Neural progenitor cell (in vitro differentiated cells): ENCODE data around the gene GPR39. TPM values are rescaled to one million over a fixed set of nuclear protein-coding genes. Genes with fewer than 3 reads are reported as not detected.
A peak's percentile ranks its signal among the peaks of the same experiment; 100 is the strongest.

Source experiments
- DNase-seq: peaks from one replicate; pipeline ENCODE4 v3.0.0-alpha.2; 2016; ENCODE audit warnings: low spot score
- H2AFZ ChIP-seq: fragments of 200-600 bp; sonication (generic); replicated peaks from 2 replicates; pipeline ENCODE4 v1.6.1; 2016; ENCODE audit warnings: antibody characterized with exemption
- H3F3A ChIP-seq: fragments of 200-600 bp; sonication (generic); 2 replicates; pipeline ENCODE4 v1.6.1; 2016; ENCODE audit warnings: antibody characterized with exemption, low read depth
- H3K27ac ChIP-seq: fragments of 200-600 bp; sonication (generic); 2 replicates; pipeline ENCODE4 v1.5.1; 2016; ENCODE audit warnings: mild to moderate bottlenecking
- H3K27me3 ChIP-seq: fragments of 200-600 bp; sonication (generic); 2 replicates; pipeline ENCODE4 v1.6.1; 2016; ENCODE audit warnings: mild to moderate bottlenecking, moderate library complexity
- H3K36me3 ChIP-seq: fragments of 200-600 bp; sonication (generic); 2 replicates; pipeline ENCODE4 v1.5.1; 2016
- H3K4me1 ChIP-seq: fragments of 200-600 bp; sonication (generic); 2 replicates; pipeline ENCODE4 v1.6.1; 2016; ENCODE audit warnings: mixed run types
- H3K4me2 ChIP-seq: fragments of 200-600 bp; sonication (generic); 2 replicates; pipeline ENCODE4 v1.6.1; 2016
- H3K4me3 ChIP-seq: fragments of 200-600 bp; sonication (generic); 2 replicates; pipeline ENCODE4 v1.5.1; 2016
- H3K79me2 ChIP-seq: fragments of 200-600 bp; sonication (generic); 2 replicates; pipeline ENCODE4 v1.6.1; 2016; ENCODE audit warnings: low read depth
- H3K9ac ChIP-seq: fragments of 200-600 bp; sonication (generic); 2 replicates; pipeline ENCODE4 v1.6.1; 2016
- H3K9me3 ChIP-seq: fragments of 200-600 bp; sonication (generic); 2 replicates; pipeline ENCODE4 v1.5.1; 2016; ENCODE audit warnings: low read depth
- H4K20me1 ChIP-seq: fragments of 200-600 bp; sonication (generic); 2 replicates; pipeline ENCODE4 v1.6.1; 2016; ENCODE audit warnings: low read depth
- H3K27ac Mint-ChIP-seq: 3 replicates; pipeline ENCODE4 v1.8.0; 2021; ENCODE audit warnings: mixed read lengths
- H3K27me3 Mint-ChIP-seq: 2 replicates; pipeline ENCODE4 v1.8.0; 2022; ENCODE audit warnings: low read depth, mild to moderate bottlenecking, inconsistent platforms, moderate library complexity, mixed read lengths; ENCODE audit not compliant: insufficient read depth
- H3K36me3 Mint-ChIP-seq: 3 replicates; pipeline ENCODE4 v1.8.0; 2021; ENCODE audit warnings: mixed read lengths
- H3K4me1 Mint-ChIP-seq: 3 replicates; pipeline ENCODE4 v1.8.0; 2021; ENCODE audit warnings: mixed read lengths
- H3K4me3 Mint-ChIP-seq: 3 replicates; pipeline ENCODE4 v1.8.0; 2021; ENCODE audit warnings: mild to moderate bottlenecking, moderate library complexity, mixed read lengths
- H3K9me3 Mint-ChIP-seq: 3 replicates; pipeline ENCODE4 v1.8.0; 2020; ENCODE audit warnings: mixed read lengths
- CTCF ChIP-seq: fragments of 200-600 bp; sonication (generic); IDR thresholded peaks from 2 replicates; pipeline ENCODE4 v1.5.1; 2017; ENCODE audit warnings: antibody characterized with exemption, mild to moderate bottlenecking
- EZH2 ChIP-seq: fragments of 200-600 bp; sonication (generic); IDR thresholded peaks from 2 replicates; pipeline ENCODE4 v1.6.1; 2017; ENCODE audit warnings: antibody characterized with exemption, mild to moderate bottlenecking, moderate library complexity
- EZH2phosphoT487 ChIP-seq: fragments of 200-600 bp; sonication (generic); IDR thresholded peaks from 2 replicates; pipeline ENCODE4 v1.6.1; 2017; ENCODE audit warnings: antibody characterized with exemption
- total RNA-seq: library from RNA; depleted of rRNA; stranded (reverse); fragments of >200 nt; gene quantifications from 2 replicates; pipeline ENCODE4 v1.2.3, GENCODE V29; 2015; ENCODE audit warnings: low replicate concordance

Gene GPR39
- total RNA-seq = 0.28 and 1.4 TPM in 2 replicates

GRCh38 chr2:132416723-132417395 lies at the start of gene GPR39:
Gene GPR39, plus strand, starts transcription at chr2:132416805.
- no peaks in the 10 kb centered on the region for H4K20me1 ChIP-seq
- no peak within 1 kb of the TSS for H3K9ac ChIP-seq
- no peaks in the 10 kb centered on the region for H3F3A ChIP-seq
- no peak within 1 kb of the TSS for H3K27ac ChIP-seq
- H3K4me1 ChIP-seq = no peaks in the 10 kb centered on the region
- Mint-ChIP-seq H3K36me3 (no peaks in the 10 kb centered on the region), H3K27me3 (peaks cover 13% of the 10 kb centered on the region), H3K4me3 (peak within 1 kb of the TSS; percentile 86), H3K9me3 (no peaks in the 10 kb centered on the region), H3K4me1 (peaks cover 17% of the 10 kb centered on the region), H3K27ac (no peak within 1 kb of the TSS)
- TF ChIP-seq EZH2 = peak; percentile 2
- no peak for TF ChIP-seq CTCF
- H2AFZ ChIP-seq = peak within 1 kb of the TSS; percentile 89
- H3K9me3 ChIP-seq = no peaks in the 10 kb centered on the region
- H3K27me3 ChIP-seq = peaks cover 41% of the 10 kb centered on the region
- H3K4me2 ChIP-seq = peak within 1 kb of the TSS; percentile 77
- H3K79me2 ChIP-seq = no peaks in the 10 kb centered on the region
- no peak for DNase-seq
- no peaks in the 10 kb centered on the region for H3K36me3 ChIP-seq
- H3K4me3 ChIP-seq = peak within 1 kb of the TSS; percentile 49

GRCh38 chr2:132368191-132368590 lies 48.4 kb upstream of the GPR39 start:
- Histone ChIP-seq H3K9ac (no peak overlapping the region), H3K79me2 (no peaks in the 10 kb centered on the region), H3F3A (no peaks in the 10 kb centered on the region), H3K27ac (no peak overlapping the region), H4K20me1 (no peaks in the 10 kb centered on the region), H3K27me3 (no peaks in the 10 kb centered on the region), H3K9me3 (no peaks in the 10 kb centered on the region), H3K36me3 (no peaks in the 10 kb centered on the region), H3K4me1 (peaks cover 4% of the 10 kb centered on the region), H2AFZ (no peak overlapping the region), H3K4me2 (no peak overlapping the region), H3K4me3 (no peak overlapping the region)
- H3K9me3 Mint-ChIP-seq = peaks cover 21% of the 10 kb centered on the region
- H3K27ac Mint-ChIP-seq = no peak overlapping the region
- H3K27me3 Mint-ChIP-seq = no peaks in the 10 kb centered on the region
- H3K36me3 Mint-ChIP-seq = no peaks in the 10 kb centered on the region
- DNase-seq = no peak
- no peak for TF ChIP-seq CTCF
- TF ChIP-seq EZH2phosphoT487 = no peak
- TF ChIP-seq EZH2 = no peak
- H3K4me3 Mint-ChIP-seq = no peak overlapping the region
- H3K4me1 Mint-ChIP-seq = no peaks in the 10 kb centered on the region

GRCh38 chr2:132372276-132372675 lies 44.3 kb upstream of the GPR39 start:
- Histone ChIP-seq H3K9me3 (no peaks in the 10 kb centered on the region), H3K4me2 (no peak overlapping the region), H3K36me3 (no peaks in the 10 kb centered on the region), H3K79me2 (no peaks in the 10 kb centered on the region), H3K9ac (no peak overlapping the region), H2AFZ (no peak overlapping the region), H3K27ac (no peak overlapping the region), H3K27me3 (no peaks in the 10 kb centered on the region), H4K20me1 (no peaks in the 10 kb centered on the region), H3K4me3 (no peak overlapping the region), H3K4me1 (peaks cover 4% of the 10 kb centered on the region), H3F3A (no peaks in the 10 kb centered on the region)
- Mint-ChIP-seq H3K4me3 (no peak overlapping the region), H3K36me3 (no peaks in the 10 kb centered on the region), H3K27ac (no peak overlapping the region), H3K9me3 (no peaks in the 10 kb centered on the region), H3K4me1 (no peaks in the 10 kb centered on the region), H3K27me3 (no peaks in the 10 kb centered on the region)
- no peak for DNase-seq
- no peak for TF ChIP-seq CTCF
- no peak for TF ChIP-seq EZH2
- TF ChIP-seq EZH2phosphoT487 = no peak
